Caco-2 (cell line): ENCODE data around the gene ADCY6. TPM values are rescaled to one million over a fixed set of nuclear protein-coding genes. Genes with fewer than 3 reads are reported as not detected.

Experiments
- BruUV-seq: library from RNA; stranded (reverse); fragments of 400-500 nt; replicated peaks from 2 replicates; lab custom pipeline; 2021; lab: Mats Ljungman, UMichigan
- CTCF ChIA-PET: fragments of 300-600 bp; sonication (Branson Sonifier 250); formaldehyde crosslinking; loops from one replicate; lab custom pipeline; 2022; ENCODE audit warnings: antibody characterized with exemption; lab: Charles Lee
- POLR2A ChIA-PET: fragments of 300-600 bp; sonication (Branson Sonifier 250); formaldehyde crosslinking; loops from one replicate; lab custom pipeline; 2022; ENCODE audit warnings: antibody characterized with exemption; lab: Charles Lee
- DNase-seq, 2 experiments: peaks; one replicate each; pipeline versions ENCODE4 v3.0.0 to v3.0.0-alpha.2; 2020 to 2022
- H3K27me3 ChIP-seq: replicated peaks from 2 replicates; pipeline ENCODE4 v1.6.0; 2011; ENCODE audit warnings: low read length; ENCODE audit not compliant: control insufficient read depth, insufficient read depth
- H3K36me3 ChIP-seq: 2 replicates; pipeline ENCODE4 v1.5.1; 2011; ENCODE audit warnings: low read length; ENCODE audit not compliant: control insufficient read depth, insufficient read depth
- H3K4me1 ChIP-seq: fragments of 250-450 bp; sonication (Bioruptor Pico); 2 replicates; pipeline ENCODE4 v1.5.1; 2020; ENCODE audit warnings: mild to moderate bottlenecking
- H3K4me3 ChIP-seq: 2 replicates; pipeline ENCODE4 v1.5.1; 2011; ENCODE audit warnings: low read depth, mild to moderate bottlenecking, control low read depth, low read length
- H3K9me3 ChIP-seq: fragments of 250-450 bp; sonication (Bioruptor Pico); 2 replicates; pipeline ENCODE4 v1.5.1; 2020; ENCODE audit warnings: mild to moderate bottlenecking, moderate library complexity
- H3K27ac Mint-ChIP-seq: one replicate; pipeline ENCODE4 v1.8.0; 2022; ENCODE audit warnings: mixed read lengths; ENCODE audit not compliant: unreplicated experiment
- H3K27me3 Mint-ChIP-seq: one replicate; pipeline ENCODE4 v1.8.0; 2022; ENCODE audit warnings: mixed read lengths; ENCODE audit not compliant: insufficient read depth, unreplicated experiment
- H3K36me3 Mint-ChIP-seq: one replicate; pipeline ENCODE4 v1.8.0; 2022; ENCODE audit warnings: mild to moderate bottlenecking, mixed read lengths; ENCODE audit not compliant: insufficient read depth, unreplicated experiment
- H3K4me1 Mint-ChIP-seq: one replicate; pipeline ENCODE4 v1.8.0; 2022; ENCODE audit warnings: low read depth, mixed read lengths; ENCODE audit not compliant: unreplicated experiment
- H3K4me3 Mint-ChIP-seq: one replicate; pipeline ENCODE4 v1.8.0; 2022; ENCODE audit warnings: mild to moderate bottlenecking, moderate library complexity, mixed read lengths; ENCODE audit not compliant: unreplicated experiment
- H3K9me3 Mint-ChIP-seq: one replicate; pipeline ENCODE4 v1.8.0; 2022; ENCODE audit warnings: mixed read lengths; ENCODE audit not compliant: unreplicated experiment
- CTCF ChIP-seq, 2 experiments: fragments of 200-600 bp in 1 of 2; IDR thresholded peaks; 1 replicate in 1 of 2; 2 replicates in 1 of 2; pipeline versions ENCODE4 v1.5.1 to v1.8.0; 2011 to 2022; ENCODE audit warnings: antibody characterized with exemption in 1 of 2, control low read depth in 1 of 2, inconsistent platforms in 1 of 2, low read depth in 1 of 2, low read length in 1 of 2, mild to moderate bottlenecking in 1 of 2, moderate library complexity in 1 of 2; ENCODE audit not compliant: insufficient read depth in 1 of 2, severe bottlenecking in 1 of 2, unreplicated experiment in 1 of 2
- intact Hi-C: fragments of 100-400 bp; cut with micrococcal nuclease; formaldehyde crosslinking; loops from one replicate; pipeline ENCODE4 v1.10.0; 2022; ENCODE audit not compliant: unreplicated experiment
- total RNA-seq: library from RNA; stranded (reverse); gene quantifications from 2 replicates; pipeline ENCODE4 v1.2.3, GENCODE V29; 2022

The ADCY6 gene
- total RNA-seq, 1 experiment from 2014 or later: 89.8 TPM

GRCh38 chr12:48779869-48780268, 9.0 kb downstream of the ADCY6 start:
- H3K9me3 ChIP-seq: no peaks in the 10 kb centered on the region
- no peak for TF ChIP-seq CTCF (IDR thresholded peaks at IDR 0.05; ENCODE audit: insufficient read depth in 1 of 2, low read depth in 1 of 2, low read length in 1 of 2, severe bottlenecking in 1 of 2, unreplicated experiment in 1 of 2)
- Mint-ChIP-seq H3K36me3 (peaks cover 75% of the 10 kb centered on the region), H3K4me3 (no peak overlapping the region), H3K4me1 (peaks cover 10% of the 10 kb centered on the region), H3K9me3 (no peaks in the 10 kb centered on the region), H3K27ac (no peak overlapping the region), H3K27me3 (no peaks in the 10 kb centered on the region)
- intact Hi-C loops: no loop called here
- no peak overlapping the region for H3K4me3 ChIP-seq
- peaks cover 10% of the 10 kb centered on the region for H3K36me3 ChIP-seq
- no peak for DNase-seq
- no TSS peak for BruUV-seq
- H3K27me3 ChIP-seq: no peaks in the 10 kb centered on the region
- ChIA-PET CTCF (interaction anchor here (0.7 kb wide), 1 partner anchor 27 kb away, joined by 4 read pairs; no protein-coding TSS in a partner anchor), POLR2A (interaction anchor here (0.6 to 0.7 kb wide), 2 partner anchors 9 to 20 kb away, joined by 3 to 4 read pairs; no protein-coding TSS in a partner anchor)
- H3K4me1 ChIP-seq: 0 out of 2 replicates have a peak, but pooled peaks cover 4% of the 10 kb centered on the region

- H3K36me3 Mint-ChIP-seq: peaks cover 91% of the 10 kb centered on the region
- POLR2A ChIA-PET: interaction anchor here (0.7 kb wide), 1 partner anchor 11 kb away, joined by 4 read pairs; the partner anchor contains the start of gene ADCY6
These were observed 11.1 kb downstream of the ADCY6 start for GRCh38 chr12:48777501-48778400.

More at GRCh38 chr12:48777501-48778400, 11.1 kb downstream of the ADCY6 start:
- H3K9me3 ChIP-seq: no peaks in the 10 kb centered on the region
- intact Hi-C loops: no loop called here
- TF ChIP-seq CTCF (IDR thresholded peaks at IDR 0.05; ENCODE audit: insufficient read depth in 1 of 2, low read depth in 1 of 2, low read length in 1 of 2, severe bottlenecking in 1 of 2, unreplicated experiment in 1 of 2): no peak
- H3K4me1 ChIP-seq: 0 out of 2 replicates have a peak, but pooled peaks cover 4% of the 10 kb centered on the region
- no TSS peak for BruUV-seq
- no peaks in the 10 kb centered on the region for H3K27me3 ChIP-seq
- H3K9me3 Mint-ChIP-seq: no peaks in the 10 kb centered on the region
- H3K4me3 Mint-ChIP-seq: no peak overlapping the region
- no peak overlapping the region for H3K27ac Mint-ChIP-seq
- no peak overlapping the region for H3K4me3 ChIP-seq
- H3K36me3 ChIP-seq: peaks cover 15% of the 10 kb centered on the region
- peaks cover 10% of the 10 kb centered on the region for H3K4me1 Mint-ChIP-seq
- no peaks in the 10 kb centered on the region for H3K27me3 Mint-ChIP-seq
- DNase-seq: no peak
- CTCF ChIA-PET: interaction anchor here (1.1 kb wide), 1 partner anchor 11 kb away, joined by 3 read pairs; the partner anchor contains the start of gene ADCY6
